ENCODE measurements around the gene CHRFAM7A.
"Not testable (repeated sequence)": the region's sequence is repeated elsewhere in the genome, so short reads cannot be mapped to it uniquely, and the experiment has no call there.

Gene CHRFAM7A

DNA sequence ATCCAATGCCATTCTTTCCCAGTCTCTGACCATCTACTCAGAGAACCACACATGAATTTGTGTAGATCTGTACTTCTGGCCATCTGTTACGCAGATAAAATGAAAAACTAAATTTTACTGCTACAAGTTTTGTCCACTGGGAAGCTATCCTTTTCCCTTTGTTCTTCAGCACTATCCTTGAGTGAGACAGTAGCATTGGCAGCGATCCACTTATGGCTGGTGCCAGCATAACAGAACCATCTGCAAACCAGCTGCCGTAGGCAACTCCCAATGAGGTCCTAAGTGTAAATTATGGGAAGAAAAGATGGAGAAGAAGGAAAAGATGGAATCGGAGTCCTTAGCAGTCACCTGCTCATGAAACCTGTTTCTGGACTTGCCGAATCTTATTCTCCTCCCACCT, 72.3 kb downstream of the CHRFAM7A start:
- DNase-seq (ENCODE audit: low spot score): not testable (repeated sequence)

GRCh38 chr15:30315704-30316103, 77.6 kb downstream of the CHRFAM7A start:
- not testable (repeated sequence) for DNase-seq (ENCODE audit: low spot score)

- DNase-seq (ENCODE audit: low spot score): not testable (repeated sequence)
Observed at GRCh38 chr15:30310575-30310974, 82.8 kb downstream of the CHRFAM7A start.

Data from hematopoietic multipotent progenitor cell treated with erythropoietin and hydrocortisone succinate and interleukin-3 and kit ligand, for 17 days (in vitro differentiated cells).